Tibial nerve (tissue), 4 donors: ENCODE data around the gene SMIM10L2A. TPM values are rescaled to one million over a fixed set of nuclear protein-coding genes. Genes with fewer than 3 reads are reported as not detected.

ENCODE experiments used
- DNase-seq, 2 donors: peaks; one replicate each; pipeline ENCODE4 v3.0.0-alpha.2; 2019; ENCODE audit warnings: low spot score in 2 of 2
- H3K27ac ChIP-seq, 4 donors: fragments of 200-600 bp; sonication (generic) in 3 of 4; one replicate each; pipeline ENCODE4 v1.5.1; 2017 to 2019; ENCODE audit warnings: mild to moderate bottlenecking in 1 of 4
- H3K27me3 ChIP-seq, 2 donors: fragments of 200-600 bp; sonication (generic) in 1 of 2; one replicate each; pipeline versions ENCODE4 v1.5.1 to v1.6.0; 2017 to 2019
- H3K36me3 ChIP-seq, 3 donors: fragments of 200-600 bp; sonication (generic); one replicate each; pipeline ENCODE4 v1.5.1; 2018 to 2019
- H3K4me1 ChIP-seq, 4 donors: fragments of 200-600 bp; sonication (generic) in 3 of 4; one replicate each; pipeline ENCODE4 v1.5.1; 2017 to 2019
- H3K4me3 ChIP-seq, 4 donors: fragments of 200-600 bp; sonication (generic) in 3 of 4; one replicate each; pipeline ENCODE4 v1.5.1; 2017 to 2019; ENCODE audit warnings: mild to moderate bottlenecking in 1 of 4, moderate library complexity in 1 of 4
- H3K9me3 ChIP-seq, 4 donors: fragments of 200-600 bp; sonication (generic) in 3 of 4; one replicate each; pipeline ENCODE4 v1.5.1; 2017 to 2019
- EP300 ChIP-seq, 2 donors: sonication (generic); formaldehyde crosslinking; IDR thresholded peaks; one replicate each; pipeline ENCODE4 v1.6.1; 2017; ENCODE audit warnings: antibody characterized with exemption in 2 of 2, mild to moderate bottlenecking in 1 of 2
- POLR2A ChIP-seq, 2 donors: fragments of 450-650 bp; IDR thresholded peaks; one replicate each; pipeline ENCODE4 v1.6.1; 2017; ENCODE audit warnings: antibody characterized with exemption in 2 of 2, mild to moderate bottlenecking in 2 of 2, moderate library complexity in 2 of 2
- WGBS, 2 donors: methylation state at CpG; one replicate each; pipeline ENCODE4 v1.1.5; 2018; 5-methylcytosine and 5-hydroxymethylcytosine counted together
- total RNA-seq, 4 donors: library from RNA; depleted of rRNA; stranded (reverse); fragments of >200 nt; gene quantifications; one replicate each; pipeline ENCODE4 v1.1.0, GENCODE V29; 2016
- TF ChIP-seq, protein P1 (sequence below), 5 experiments: fragments of 200-600 bp in 3 of 5; fragments of 450-650 bp in 2 of 5; sonication (generic) in 3 of 5; IDR thresholded peaks; one replicate each; pipeline ENCODE4 v1.5.1; 2016 to 2019; ENCODE audit warnings: antibody characterized with exemption in 5 of 5, mild to moderate bottlenecking in 3 of 5, moderate library complexity in 2 of 5

Gene SMIM10L2A
- total RNA-seq, 4 donors from 2014 or later, result 0.78 to 3.5 (median 1.5) TPM

- Histone ChIP-seq H3K9me3 (no peaks in the 10 kb centered on the region), H3K4me1 (no peaks in the 10 kb centered on the region), H3K27me3 (no peaks in the 10 kb centered on the region), H3K36me3 (no peaks in the 10 kb centered on the region), H3K27ac (no peak overlapping the region), H3K4me3 (no peak overlapping the region)
- DNase-seq, result no peak
- TF ChIP-seq, protein P1, sequence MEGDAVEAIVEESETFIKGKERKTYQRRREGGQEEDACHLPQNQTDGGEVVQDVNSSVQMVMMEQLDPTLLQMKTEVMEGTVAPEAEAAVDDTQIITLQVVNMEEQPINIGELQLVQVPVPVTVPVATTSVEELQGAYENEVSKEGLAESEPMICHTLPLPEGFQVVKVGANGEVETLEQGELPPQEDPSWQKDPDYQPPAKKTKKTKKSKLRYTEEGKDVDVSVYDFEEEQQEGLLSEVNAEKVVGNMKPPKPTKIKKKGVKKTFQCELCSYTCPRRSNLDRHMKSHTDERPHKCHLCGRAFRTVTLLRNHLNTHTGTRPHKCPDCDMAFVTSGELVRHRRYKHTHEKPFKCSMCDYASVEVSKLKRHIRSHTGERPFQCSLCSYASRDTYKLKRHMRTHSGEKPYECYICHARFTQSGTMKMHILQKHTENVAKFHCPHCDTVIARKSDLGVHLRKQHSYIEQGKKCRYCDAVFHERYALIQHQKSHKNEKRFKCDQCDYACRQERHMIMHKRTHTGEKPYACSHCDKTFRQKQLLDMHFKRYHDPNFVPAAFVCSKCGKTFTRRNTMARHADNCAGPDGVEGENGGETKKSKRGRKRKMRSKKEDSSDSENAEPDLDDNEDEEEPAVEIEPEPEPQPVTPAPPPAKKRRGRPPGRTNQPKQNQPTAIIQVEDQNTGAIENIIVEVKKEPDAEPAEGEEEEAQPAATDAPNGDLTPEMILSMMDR (IDR thresholded peaks at IDR 0.05), result no peak
- TF ChIP-seq POLR2A (IDR thresholded peaks at IDR 0.05) (no peak), EP300 (IDR thresholded peaks at IDR 0.05) (no peak)
- WGBS, 2 donors, result 86 to 96% methylated on average over 5 to 47 of the region's 49 CpGs
These were observed 15.5 kb downstream of the SMIM10L2A start for GRCh38 chrX:135436966-135437866.

- TF ChIP-seq EP300 (IDR thresholded peaks at IDR 0.05), result no peak
- TF ChIP-seq, protein P1 (IDR thresholded peaks at IDR 0.05), result no peak
- TF ChIP-seq POLR2A (IDR thresholded peaks at IDR 0.05), result no peak
These were observed 16.4 kb downstream of the SMIM10L2A start for GRCh38 chrX:135437867-135438733.

GRCh38 chrX:135438734-135439043, 16.9 kb downstream of the SMIM10L2A start:
- WGBS, 2 donors, result 80 to 98% methylated on average over 5 to 7 of the region's 7 CpGs
- no peaks in the 10 kb centered on the region for H3K36me3 ChIP-seq

More at GRCh38 chrX:135437867-135438733, 16.4 kb downstream of the SMIM10L2A start:
- Histone ChIP-seq H3K4me1 (no peaks in the 10 kb centered on the region), H3K36me3 (no peaks in the 10 kb centered on the region), H3K9me3 (no peaks in the 10 kb centered on the region), H3K4me3 (no peak overlapping the region), H3K27me3 (no peaks in the 10 kb centered on the region), H3K27ac (no peak overlapping the region)
- DNase-seq, result no peak
- WGBS, 2 donors, result 78 to 87% methylated on average over 3 to 27 of the region's 28 CpGs

DNA sequence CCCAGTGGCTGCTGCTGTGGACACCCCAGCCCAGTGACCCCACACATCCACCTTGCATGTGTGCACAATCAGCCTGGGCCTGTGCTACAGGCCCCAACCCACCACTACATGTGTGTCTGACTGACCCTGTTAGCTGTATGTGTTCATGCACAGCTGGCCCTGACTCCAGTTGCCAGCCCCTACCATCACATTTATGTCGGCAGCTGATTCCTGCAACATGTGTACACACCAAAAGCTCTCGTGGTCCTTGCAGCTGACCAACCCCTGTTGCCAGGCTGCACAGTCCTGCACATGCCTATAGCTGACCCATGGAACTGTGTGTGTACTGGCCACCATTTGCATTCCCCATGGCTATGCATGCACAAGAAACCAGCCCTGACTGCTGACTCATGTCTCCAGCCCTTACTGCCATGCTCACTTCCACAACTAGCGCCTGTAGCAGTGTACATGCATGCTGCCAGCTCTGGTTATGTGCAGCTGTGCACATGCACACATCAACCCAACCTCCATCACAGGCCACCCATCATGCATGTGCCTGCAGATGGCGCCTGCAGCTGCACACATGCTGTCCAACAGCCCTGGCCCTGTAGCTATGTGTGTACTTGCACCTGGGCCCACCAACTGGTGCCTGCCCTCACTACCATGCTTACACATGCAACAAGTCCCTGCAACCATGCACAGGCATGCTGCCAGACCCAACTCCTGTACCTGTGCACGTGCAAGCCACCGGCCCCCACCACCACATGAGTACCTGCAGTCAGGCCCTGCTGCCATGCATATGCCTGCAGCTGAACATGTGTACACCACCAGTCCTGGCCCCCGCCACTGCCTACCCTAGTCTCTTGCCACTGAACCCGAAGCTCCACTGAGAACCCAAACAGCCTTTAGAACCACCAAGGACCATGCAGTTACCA, 28.1 kb downstream of the SMIM10L2A start:
- 69 to 100% methylated on average over 3 to 7 of the region's 8 CpGs for WGBS, 2 donors
- no peaks in the 10 kb centered on the region for H3K4me1 ChIP-seq

More at GRCh38 chrX:135438734-135439043, 16.9 kb downstream of the SMIM10L2A start:
- DNase-seq, result no peak
- no peak overlapping the region for H3K4me3 ChIP-seq
- H3K27me3 ChIP-seq, result no peaks in the 10 kb centered on the region
- H3K4me1 ChIP-seq, result no peaks in the 10 kb centered on the region
- TF ChIP-seq POLR2A (IDR thresholded peaks at IDR 0.05), result no peak
- TF ChIP-seq, protein P1 (IDR thresholded peaks at IDR 0.05), result no peak
- no peak for TF ChIP-seq EP300 (IDR thresholded peaks at IDR 0.05)
- no peak overlapping the region for H3K27ac ChIP-seq
- no peaks in the 10 kb centered on the region for H3K9me3 ChIP-seq

More for the DNA sequence above, 28.1 kb downstream of the SMIM10L2A start:
- TF ChIP-seq EP300 (IDR thresholded peaks at IDR 0.05) (no peak), POLR2A (IDR thresholded peaks at IDR 0.05) (no peak)
- TF ChIP-seq, protein P1 (IDR thresholded peaks at IDR 0.05), result no peak
- Histone ChIP-seq H3K27ac (no peak overlapping the region), H3K4me3 (no peak overlapping the region), H3K9me3 (no peaks in the 10 kb centered on the region), H3K27me3 (no peaks in the 10 kb centered on the region), H3K36me3 (no peaks in the 10 kb centered on the region)
- DNase-seq, result no peak
